Peyer's patch (tissue), 4 donors: ENCODE measurements around the gene PDXK.

Experiments used
- POLR2A ChIP-seq, 2 donors: fragments of 450-650 bp; IDR thresholded peaks; one replicate each; pipeline ENCODE4 v1.5.1; 2017; ENCODE audit warnings: antibody characterized with exemption in 2 of 2, mild to moderate bottlenecking in 2 of 2, moderate library complexity in 2 of 2
- TF ChIP-seq, protein P1 (sequence below), 6 experiments: fragments of 450-650 bp in 4 of 6; fragments of 200-600 bp in 2 of 6; sonication (generic) in 1 of 6; IDR thresholded peaks; one replicate each; pipeline ENCODE4 v1.5.1; 2017 to 2019; ENCODE audit warnings: antibody characterized with exemption in 6 of 6, mild to moderate bottlenecking in 3 of 6, moderate library complexity in 1 of 6

DNA sequence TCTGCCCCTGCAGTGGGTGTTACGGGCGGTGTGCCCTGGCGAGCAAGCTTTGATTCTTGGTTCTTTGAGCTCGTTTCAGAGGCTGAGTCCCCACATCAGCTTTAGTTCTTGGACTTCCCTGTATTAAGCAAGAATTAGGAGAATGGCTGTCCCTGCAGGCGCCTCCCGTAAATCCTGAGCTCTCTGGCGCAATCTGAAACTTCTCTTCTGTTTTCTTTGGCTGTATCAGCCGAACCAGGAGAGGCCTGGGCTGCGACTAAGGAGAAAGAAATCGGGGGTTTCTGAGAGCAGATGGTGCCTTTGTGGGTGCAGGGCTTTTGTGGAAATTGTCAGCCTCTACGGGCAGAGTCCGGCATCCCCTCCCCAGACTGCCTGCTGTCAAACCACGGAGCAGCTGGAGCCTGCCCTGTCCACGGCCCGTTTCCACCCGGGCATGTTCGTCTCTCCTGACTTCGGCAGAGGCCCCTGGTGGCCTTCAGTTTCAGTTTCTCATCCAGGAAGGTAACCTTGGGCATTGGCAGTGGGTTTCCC, 39.2 kb downstream of the PDXK start:
- TF ChIP-seq, protein P1, sequence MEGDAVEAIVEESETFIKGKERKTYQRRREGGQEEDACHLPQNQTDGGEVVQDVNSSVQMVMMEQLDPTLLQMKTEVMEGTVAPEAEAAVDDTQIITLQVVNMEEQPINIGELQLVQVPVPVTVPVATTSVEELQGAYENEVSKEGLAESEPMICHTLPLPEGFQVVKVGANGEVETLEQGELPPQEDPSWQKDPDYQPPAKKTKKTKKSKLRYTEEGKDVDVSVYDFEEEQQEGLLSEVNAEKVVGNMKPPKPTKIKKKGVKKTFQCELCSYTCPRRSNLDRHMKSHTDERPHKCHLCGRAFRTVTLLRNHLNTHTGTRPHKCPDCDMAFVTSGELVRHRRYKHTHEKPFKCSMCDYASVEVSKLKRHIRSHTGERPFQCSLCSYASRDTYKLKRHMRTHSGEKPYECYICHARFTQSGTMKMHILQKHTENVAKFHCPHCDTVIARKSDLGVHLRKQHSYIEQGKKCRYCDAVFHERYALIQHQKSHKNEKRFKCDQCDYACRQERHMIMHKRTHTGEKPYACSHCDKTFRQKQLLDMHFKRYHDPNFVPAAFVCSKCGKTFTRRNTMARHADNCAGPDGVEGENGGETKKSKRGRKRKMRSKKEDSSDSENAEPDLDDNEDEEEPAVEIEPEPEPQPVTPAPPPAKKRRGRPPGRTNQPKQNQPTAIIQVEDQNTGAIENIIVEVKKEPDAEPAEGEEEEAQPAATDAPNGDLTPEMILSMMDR (IDR thresholded peaks at IDR 0.05): no peak
- no peak for TF ChIP-seq POLR2A (IDR thresholded peaks at IDR 0.05)
